ENCODE measurements around the gene CREB5.

- TF ChIP-seq CTCF (conservative IDR thresholded peaks at IDR 0.05; ENCODE audit: low read length) (no peak), EZH2phosphoT487 (IDR thresholded peaks at IDR 0.05; ENCODE audit: borderline replicate concordance) (no peak)
Measured at GRCh38 chr7:28490831-28491230, 78.5 kb downstream of the CREB5 start.

Measured in Loucy (cell line).